Measurements from ENCODE around the gene WARS2.

DNA sequence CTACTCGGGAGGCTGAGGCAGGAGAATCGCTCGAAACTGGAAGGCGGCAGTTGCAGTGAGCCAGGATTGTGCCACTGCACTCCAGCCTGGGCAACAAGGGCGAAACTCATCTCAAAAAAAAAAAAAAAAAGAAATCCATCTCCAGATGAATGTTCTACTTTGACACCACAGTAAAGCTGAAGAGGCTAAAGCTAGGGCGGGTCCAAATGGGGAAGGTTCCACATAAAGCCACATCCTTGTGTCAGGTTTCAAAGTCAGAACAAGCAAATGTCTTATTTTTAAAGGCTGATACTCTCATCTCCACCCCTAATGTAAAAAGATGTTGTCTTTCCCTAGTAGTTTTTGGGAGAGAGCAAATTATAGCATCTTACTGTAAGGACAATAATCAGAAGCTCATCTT lies 4.4 kb upstream of the WARS2 start:
- TF ChIP-seq, protein P1, sequence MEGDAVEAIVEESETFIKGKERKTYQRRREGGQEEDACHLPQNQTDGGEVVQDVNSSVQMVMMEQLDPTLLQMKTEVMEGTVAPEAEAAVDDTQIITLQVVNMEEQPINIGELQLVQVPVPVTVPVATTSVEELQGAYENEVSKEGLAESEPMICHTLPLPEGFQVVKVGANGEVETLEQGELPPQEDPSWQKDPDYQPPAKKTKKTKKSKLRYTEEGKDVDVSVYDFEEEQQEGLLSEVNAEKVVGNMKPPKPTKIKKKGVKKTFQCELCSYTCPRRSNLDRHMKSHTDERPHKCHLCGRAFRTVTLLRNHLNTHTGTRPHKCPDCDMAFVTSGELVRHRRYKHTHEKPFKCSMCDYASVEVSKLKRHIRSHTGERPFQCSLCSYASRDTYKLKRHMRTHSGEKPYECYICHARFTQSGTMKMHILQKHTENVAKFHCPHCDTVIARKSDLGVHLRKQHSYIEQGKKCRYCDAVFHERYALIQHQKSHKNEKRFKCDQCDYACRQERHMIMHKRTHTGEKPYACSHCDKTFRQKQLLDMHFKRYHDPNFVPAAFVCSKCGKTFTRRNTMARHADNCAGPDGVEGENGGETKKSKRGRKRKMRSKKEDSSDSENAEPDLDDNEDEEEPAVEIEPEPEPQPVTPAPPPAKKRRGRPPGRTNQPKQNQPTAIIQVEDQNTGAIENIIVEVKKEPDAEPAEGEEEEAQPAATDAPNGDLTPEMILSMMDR (IDR thresholded peaks at IDR 0.05; ENCODE audit: low read length): no peak
- no peak for TF ChIP-seq EZH2 (optimal IDR thresholded peaks at IDR 0.05; ENCODE audit: low read depth, low read length)
